HCT116 (cell line): ENCODE data around the gene TIPARP. TPM values are rescaled to one million over a fixed set of nuclear protein-coding genes. Genes with fewer than 3 reads are reported as not detected.

Experiments used
- ATAC-seq: fragments of 200-7000 bp; cut with Tn5 transposase; 2 replicates; pipeline ENCODE4 v1.9.1; 2020; ENCODE audit warnings: mild to moderate bottlenecking, moderate library complexity
- BruUV-seq: library from RNA; stranded (reverse); fragments of 400-500 nt; replicated peaks from 2 replicates; lab custom pipeline; 2021; lab: Mats Ljungman, UMichigan
- CTCF ChIA-PET: fragments of 300-600 bp; sonication (Branson Sonifier 250); formaldehyde crosslinking; loops from one replicate; lab custom pipeline; 2021; ENCODE audit warnings: antibody characterized with exemption; lab: Charles Lee
- POLR2A ChIA-PET: fragments of 300-600, 350-600 bp; sonication (Branson Sonifier 250); formaldehyde crosslinking; loops from one replicate; lab custom pipeline; 2021; ENCODE audit warnings: antibody characterized with exemption; lab: Charles Lee
- RAD21 ChIA-PET, 2 experiments: fragments of 300-600 bp; sonication (Branson Sonifier 250); formaldehyde crosslinking; loops; one replicate each; lab custom pipeline; 2023; ENCODE audit warnings: low total read pairs in 2 of 2; ENCODE audit not compliant: uncharacterized antibody in 2 of 2, unreplicated experiment in 2 of 2, low non-redundant PET in 1 of 2; lab: Charles Lee
- DNase-seq: peaks from one replicate; pipeline ENCODE4 v3.0.0-alpha.2; 2010; ENCODE audit warnings: low read depth, low spot score
- H2AFZ ChIP-seq: fragments of 200-600 bp; shearing (Covaris generic), sonication (generic); 2 replicates; pipeline ENCODE4 v1.6.1; 2017; ENCODE audit warnings: low read depth, mixed run types, mixed read lengths, antibody characterized with exemption, low read length; ENCODE audit not compliant: poor library complexity, severe bottlenecking
- H3K27ac ChIP-seq: 2 replicates; pipeline ENCODE4 v1.5.1; 2012; ENCODE audit warnings: low read depth, low read length
- H3K27me3 ChIP-seq: fragments of 200-600 bp; sonication (generic); 2 replicates; pipeline ENCODE4 v1.6.1; 2016; ENCODE audit warnings: mixed run types, low read length, mixed read lengths; ENCODE audit not compliant: insufficient read depth
- H3K36me3 ChIP-seq, 2 experiments: fragments of 200-500 bp in 1 of 2; fragments of 200-600 bp in 1 of 2; sonication (Bioruptor generic) in 1 of 2; sonication (generic) in 1 of 2; 2 replicates each; pipeline versions ENCODE4 v1.5.1 to v1.6.1; 2014 to 2016; ENCODE audit warnings: low read length in 2 of 2, inconsistent platforms in 1 of 2, mixed read lengths in 1 of 2, mixed run types in 1 of 2; ENCODE audit not compliant: insufficient read depth in 2 of 2, control insufficient read depth in 1 of 2
- H3K4me1 ChIP-seq, 2 experiments: fragments of 200-600 bp in 1 of 2; sonication (generic) in 1 of 2; 2 replicates each; pipeline versions ENCODE4 v1.5.1 to v1.6.1; 2012 to 2017; ENCODE audit warnings: low read length in 2 of 2, inconsistent platforms in 1 of 2, mild to moderate bottlenecking in 1 of 2, mixed read lengths in 1 of 2, mixed run types in 1 of 2, moderate library complexity in 1 of 2; ENCODE audit not compliant: insufficient read depth in 2 of 2, control insufficient read depth in 1 of 2
- H3K4me2 ChIP-seq: fragments of 200-600 bp; sonication (generic); 2 replicates; pipeline ENCODE4 v1.6.1; 2017; ENCODE audit warnings: mixed run types, low read length, mixed read lengths
- H3K4me3 ChIP-seq, 2 experiments: fragments of 200-600 bp in 1 of 2; sonication (generic) in 1 of 2; replicated peaks in 1 of 2; 2 replicates each; pipeline ENCODE4 v1.5.1; 2011 to 2016; ENCODE audit warnings: low read length in 2 of 2, control low read depth in 1 of 2, low read depth in 1 of 2, mild to moderate bottlenecking in 1 of 2, mixed read lengths in 1 of 2, mixed run types in 1 of 2
- H3K79me2 ChIP-seq: fragments of 200-600 bp; sonication (generic); 2 replicates; pipeline ENCODE4 v1.6.1; 2017; ENCODE audit warnings: mild to moderate bottlenecking, mixed run types, low read length, moderate library complexity, mixed read lengths; ENCODE audit not compliant: insufficient read depth
- H3K9ac ChIP-seq: fragments of 200-600 bp; sonication (generic); 2 replicates; pipeline ENCODE4 v1.6.1; 2016; ENCODE audit warnings: low read length, mixed read lengths
- H3K9me2 ChIP-seq: fragments of 200-600 bp; sonication (generic), shearing (Covaris generic); 2 replicates; pipeline ENCODE4 v1.6.1; 2017; ENCODE audit warnings: mixed run types, mild to moderate bottlenecking, moderate library complexity; ENCODE audit not compliant: insufficient read depth
- H3K9me3 ChIP-seq, 2 experiments: fragments of 200-500 bp in 1 of 2; fragments of 200-600 bp in 1 of 2; sonication (Bioruptor generic) in 1 of 2; sonication (generic) in 1 of 2; 2 replicates each; pipeline ENCODE4 v1.6.1; 2014 to 2017; ENCODE audit warnings: low read length in 2 of 2, mixed read lengths in 2 of 2, inconsistent platforms in 1 of 2, low read depth in 1 of 2, mild to moderate bottlenecking in 1 of 2, mixed run types in 1 of 2, moderate library complexity in 1 of 2; ENCODE audit not compliant: control insufficient read depth in 1 of 2, insufficient read depth in 1 of 2
- H4K20me1 ChIP-seq: fragments of 200-600 bp; sonication (generic), shearing (Covaris generic); 2 replicates; pipeline ENCODE4 v1.6.1; 2017; ENCODE audit warnings: mixed run types, mild to moderate bottlenecking, moderate library complexity; ENCODE audit not compliant: insufficient read depth
- ELF1 ChIP-seq: IDR thresholded peaks from 2 replicates; pipeline ENCODE4 v1.6.1; 2012; ENCODE audit warnings: low read depth, borderline replicate concordance
- EZH2phosphoT487 ChIP-seq: fragments of 200-600 bp; IDR thresholded peaks from 2 replicates; pipeline ENCODE4 v1.6.1; 2018; ENCODE audit warnings: antibody characterized with exemption, borderline replicate concordance
- FOSL1 ChIP-seq: IDR thresholded peaks from 2 replicates; pipeline ENCODE4 v1.6.1; 2012; ENCODE audit warnings: low read depth
- JUND ChIP-seq: IDR thresholded peaks from 2 replicates; pipeline ENCODE4 v1.6.1; 2012
- POLR2AphosphoS5 ChIP-seq: IDR thresholded peaks from 2 replicates; pipeline ENCODE4 v1.6.1; 2011; ENCODE audit warnings: mild to moderate bottlenecking, low read depth, low read length, moderate library complexity
- RAD21 ChIP-seq: IDR thresholded peaks from 2 replicates; pipeline ENCODE4 v1.6.1; 2012; ENCODE audit warnings: low read depth, mild to moderate bottlenecking
- SIN3A ChIP-seq: IDR thresholded peaks from 2 replicates; pipeline ENCODE4 v1.6.1; 2012; ENCODE audit warnings: low read depth
- SP1 ChIP-seq: IDR thresholded peaks from 2 replicates; pipeline ENCODE4 v1.6.1; 2012; ENCODE audit warnings: low read depth
- TCF7L2 ChIP-seq: IDR thresholded peaks from 2 replicates; pipeline ENCODE4 v1.7.0; 2011; ENCODE audit warnings: borderline replicate concordance, inconsistent platforms; ENCODE audit not compliant: insufficient read depth, insufficient read length; ENCODE audit errors: extremely low read depth
- YY1 ChIP-seq: IDR thresholded peaks from 2 replicates; pipeline ENCODE4 v1.6.1; 2011; ENCODE audit warnings: low read length, low read depth, moderate library complexity, mild to moderate bottlenecking; ENCODE audit not compliant: insufficient replicate concordance; ENCODE audit errors: extremely low read depth
- intact Hi-C: fragments of 100-400 bp; cut with micrococcal nuclease; formaldehyde crosslinking; loops from 2 replicates; pipeline ENCODE4 v1.10.0; 2022
- total RNA-seq: library from RNA; stranded (reverse); gene quantifications from one replicate; pipeline ENCODE4 v1.2.1, GENCODE V29; 2021; ENCODE audit not compliant: unreplicated experiment
- TF ChIP-seq, protein P1 (sequence below): IDR thresholded peaks from 2 replicates; pipeline ENCODE4 v1.6.1; 2012

Gene TIPARP
- total RNA-seq, 1 experiment from 2014 or later = 51.3 TPM

DNA sequence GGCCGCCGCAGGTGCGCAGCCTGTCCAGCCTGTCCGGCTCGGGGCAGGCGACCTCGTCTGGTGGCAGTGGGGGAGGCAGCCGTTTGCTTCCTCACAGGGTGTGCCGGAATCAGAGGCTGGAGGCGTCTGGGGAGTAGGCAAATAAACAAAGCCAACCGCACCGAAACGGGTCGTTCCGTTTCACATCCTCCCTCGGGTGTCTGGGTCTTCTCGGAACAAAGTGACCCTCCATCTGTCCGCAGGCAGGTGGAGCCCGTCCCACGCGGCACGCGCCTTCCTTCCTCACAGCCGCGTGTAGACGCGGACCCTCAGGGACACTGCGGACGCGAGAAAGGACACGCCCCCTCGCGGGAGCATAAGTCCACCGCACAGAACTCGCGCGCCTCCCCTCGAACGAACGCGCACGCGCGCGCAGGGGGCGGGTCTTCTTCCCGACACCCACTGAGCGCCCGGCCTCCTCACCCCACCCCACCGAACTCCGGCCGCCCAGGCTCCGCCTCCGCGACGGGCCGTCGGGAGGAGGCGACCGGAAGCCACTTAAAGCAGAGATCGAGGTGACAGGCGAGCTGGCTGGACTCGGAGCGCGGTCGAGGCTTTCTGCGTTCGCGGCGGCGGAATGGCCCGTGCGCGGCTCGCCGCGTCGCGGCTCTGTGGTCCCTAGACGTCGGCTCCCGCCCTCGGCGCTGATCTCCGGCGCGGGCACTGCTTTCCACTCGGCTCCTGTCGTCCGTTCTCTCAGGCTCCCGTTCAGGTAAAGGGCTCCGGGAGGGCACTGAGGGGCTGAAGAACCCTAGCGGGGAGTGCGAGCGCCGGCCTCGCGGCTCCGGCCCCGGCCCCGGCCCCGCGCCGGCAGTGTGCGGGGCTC, at the start of gene TIPARP (continued):
- TF ChIP-seq JUND = no peak; the same call in 1 of the 2 replicates
- peak; percentile 96 for TF ChIP-seq SIN3A
- no peak for TF ChIP-seq EZH2phosphoT487
- peak; percentile 39 for TF ChIP-seq YY1
- peak; percentile 58 for TF ChIP-seq ELF1
- TF ChIP-seq FOSL1 = peak; percentile 11; the same call in 1 of the 2 replicates
- TF ChIP-seq RAD21 = peak; percentile 84
- TF ChIP-seq POLR2AphosphoS5 = peak; percentile 98
- peak; percentile 20 for TF ChIP-seq TCF7L2
- TF ChIP-seq, protein P1, sequence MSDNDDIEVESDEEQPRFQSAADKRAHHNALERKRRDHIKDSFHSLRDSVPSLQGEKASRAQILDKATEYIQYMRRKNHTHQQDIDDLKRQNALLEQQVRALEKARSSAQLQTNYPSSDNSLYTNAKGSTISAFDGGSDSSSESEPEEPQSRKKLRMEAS = peak; percentile 95
- TF ChIP-seq SP1 = peak; percentile 78
- TF ChIP-seq, all 23 proteins: peak for 14

DNA sequence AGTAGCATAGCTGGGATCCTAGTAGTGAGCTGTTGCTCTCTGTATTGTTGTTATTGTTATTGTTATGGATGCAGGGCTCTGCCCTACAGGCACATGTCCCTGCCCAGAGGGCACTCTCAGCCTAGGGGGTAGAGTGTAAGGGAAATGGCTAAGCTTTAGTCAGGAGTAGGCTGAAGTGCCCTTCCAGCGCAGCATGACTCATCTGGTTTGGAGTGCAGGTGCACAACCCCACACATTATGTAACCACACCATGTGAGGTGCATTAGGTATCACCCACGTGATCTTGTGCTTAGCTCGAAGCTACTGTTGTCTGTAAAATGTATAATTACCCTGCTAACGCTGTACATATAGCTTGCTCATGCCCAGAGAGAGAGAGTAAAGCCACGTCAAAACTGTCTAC, 48.3 kb upstream of the TIPARP start:
- TF ChIP-seq FOSL1 (peak; percentile 35; the same call in 1 of the 2 replicates), POLR2AphosphoS5 (no peak)
- TF ChIP-seq, protein P1 = peak; percentile 32; the same call in 1 of the 2 replicates
- RAD21 ChIA-PET = interaction anchor here in 1 of 2 experiments (1.4 kb wide), 1 partner anchor 456 kb away, joined by 3 read pairs; no protein-coding TSS in a partner anchor
- POLR2A ChIA-PET = no interaction called here
- no peaks in the 10 kb centered on the region for H3K9me2 ChIP-seq
- intact Hi-C loops = no loop called here
- CTCF ChIA-PET = no interaction called here
- no peak overlapping the region for H3K27ac ChIP-seq
- H3K9me3 ChIP-seq = no peaks in the 10 kb centered on the region
- H4K20me1 ChIP-seq = no peaks in the 10 kb centered on the region
- no peak overlapping the region for H2AFZ ChIP-seq
- H3K9ac ChIP-seq = no peak overlapping the region
- no peaks in the 10 kb centered on the region for H3K27me3 ChIP-seq
- H3K4me1 ChIP-seq = peaks cover 24 to 46% of the 10 kb centered on the region in 2 experiments
- H3K4me3 ChIP-seq = no peak overlapping the region
- no TSS peak for BruUV-seq
- H3K79me2 ChIP-seq = no peaks in the 10 kb centered on the region
- no peaks in the 10 kb centered on the region for H3K36me3 ChIP-seq
- ATAC-seq = no peak
- H3K4me2 ChIP-seq = no peak overlapping the region
- no peak for DNase-seq
